Thoracic aorta (tissue), 2 donors: ENCODE results near the gene ZDHHC14. TPM values are rescaled to one million over a fixed set of nuclear protein-coding genes. Genes with fewer than 3 reads are reported as not detected.

Experiments used
- ATAC-seq: fragments of 150-250 bp; one replicate; pipeline ENCODE4 v1.8.0; 2017; ENCODE audit warnings: low read depth; ENCODE audit not compliant: insufficient number of reproducible peaks, low FRiP score
- DNase-seq: peaks from one replicate; pipeline ENCODE4 v3.0.0-alpha.2; 2020; ENCODE audit warnings: low spot score
- H3K27ac ChIP-seq, 2 donors: fragments of 200-600 bp; sonication (generic); 1 replicate in 1 of 2; 2 replicates in 1 of 2; pipeline ENCODE4 v1.5.1; 2016; ENCODE audit warnings: mild to moderate bottlenecking in 2 of 2, moderate library complexity in 2 of 2
- H3K27me3 ChIP-seq: fragments of 200-600 bp; sonication (generic); replicated peaks from 2 replicates; pipeline ENCODE4 v1.6.0; 2016; ENCODE audit warnings: mild to moderate bottlenecking; ENCODE audit not compliant: insufficient read depth
- H3K36me3 ChIP-seq: fragments of 200-600 bp; sonication (generic); one replicate; pipeline ENCODE4 v1.5.1; 2016
- H3K4me1 ChIP-seq, 2 donors: fragments of 200-600 bp; sonication (generic); 1 replicate in 1 of 2; 2 replicates in 1 of 2; pipeline versions ENCODE4 v1.5.1 to v1.6.0; 2016; ENCODE audit warnings: low read depth in 2 of 2, mild to moderate bottlenecking in 1 of 2; ENCODE audit not compliant: control insufficient read depth in 1 of 2
- H3K4me3 ChIP-seq: fragments of 200-600 bp; sonication (generic); 2 replicates; pipeline ENCODE4 v1.5.1; 2016; ENCODE audit warnings: mild to moderate bottlenecking
- H3K9me3 ChIP-seq: fragments of 200-600 bp; sonication (generic); 2 replicates; pipeline ENCODE4 v1.5.1; 2016
- CTCF ChIP-seq: fragments of 200-600 bp; sonication (generic); IDR thresholded peaks from one replicate; pipeline ENCODE4 v1.5.1; 2019; ENCODE audit warnings: antibody characterized with exemption
- total RNA-seq, 2 donors: library from RNA; depleted of rRNA; stranded (reverse); fragments of >200 nt; gene quantifications; one replicate each; pipeline versions ENCODE4 v1.1.0 to v1.2.3, GENCODE V29; 2016

Gene ZDHHC14
- total RNA-seq, 2 donors from 2014 or later: 20.0 to 31.1 TPM

- Histone ChIP-seq H3K4me1 (no peaks in the 10 kb centered on the region), H3K27me3 (no peaks in the 10 kb centered on the region), H3K27ac (no peak overlapping the region), H3K36me3 (no peaks in the 10 kb centered on the region), H3K4me3 (no peak overlapping the region), H3K9me3 (no peaks in the 10 kb centered on the region)
- DNase-seq: no peak
- no peak for ATAC-seq
- TF ChIP-seq CTCF: no peak
Observed at GRCh38 chr6:157707576-157707975, 326.6 kb downstream of the ZDHHC14 start.

GRCh38 chr6:157708239-157708638, 327.2 kb downstream of the ZDHHC14 start:
- Histone ChIP-seq H3K27ac (no peak overlapping the region), H3K9me3 (no peaks in the 10 kb centered on the region), H3K4me3 (no peak overlapping the region), H3K27me3 (no peaks in the 10 kb centered on the region), H3K36me3 (no peaks in the 10 kb centered on the region), H3K4me1 (no peaks in the 10 kb centered on the region)
- TF ChIP-seq CTCF: no peak
- DNase-seq: no peak
- ATAC-seq: no peak

GRCh38 chr6:157708933-157709332, 327.9 kb downstream of the ZDHHC14 start:
- H3K27me3 ChIP-seq: no peaks in the 10 kb centered on the region
- no peaks in the 10 kb centered on the region for H3K9me3 ChIP-seq
- no peaks in the 10 kb centered on the region for H3K4me1 ChIP-seq
- ATAC-seq: no peak
- no peak overlapping the region for H3K4me3 ChIP-seq
- no peaks in the 10 kb centered on the region for H3K36me3 ChIP-seq
- TF ChIP-seq CTCF: no peak
- no peak for DNase-seq
- no peak overlapping the region for H3K27ac ChIP-seq

GRCh38 chr6:157709555-157709954, 328.6 kb downstream of the ZDHHC14 start:
- Histone ChIP-seq H3K36me3 (no peaks in the 10 kb centered on the region), H3K4me1 (no peaks in the 10 kb centered on the region), H3K4me3 (no peak overlapping the region), H3K9me3 (no peaks in the 10 kb centered on the region), H3K27me3 (no peaks in the 10 kb centered on the region), H3K27ac (no peak overlapping the region)
- no peak for TF ChIP-seq CTCF
- DNase-seq: no peak
- no peak for ATAC-seq

- TF ChIP-seq CTCF: no peak
- H3K9me3 ChIP-seq: no peaks in the 10 kb centered on the region
- no peaks in the 10 kb centered on the region for H3K36me3 ChIP-seq
- ATAC-seq (no peak), DNase-seq (no peak)
- H3K4me3 ChIP-seq: no peak overlapping the region
- no peaks in the 10 kb centered on the region for H3K4me1 ChIP-seq
- no peak overlapping the region for H3K27ac ChIP-seq
- H3K27me3 ChIP-seq: no peaks in the 10 kb centered on the region
Observed at GRCh38 chr6:157710604-157711003, 329.6 kb downstream of the ZDHHC14 start.
